IMR-90 (cell line): Measurements from ENCODE around the gene CD28. TPM values are rescaled to one million over a fixed set of nuclear protein-coding genes. Genes with fewer than 3 reads are reported as not detected.

Experiments used
- ATAC-seq: fragments of 200-7000 bp; cut with Tn5 transposase; 2 replicates; pipeline ENCODE4 v1.9.1; 2020; ENCODE audit warnings: low read depth, mild to moderate bottlenecking, moderate library complexity
- BruUV-seq: library from RNA; stranded (reverse); fragments of 400-500 nt; replicated peaks from 2 replicates; lab custom pipeline; 2021; lab: Mats Ljungman, UMichigan
- CTCF ChIA-PET: fragments of 300-600 bp; formaldehyde crosslinking; extraction: SDS; loops from one replicate; lab custom pipeline; 2021; ENCODE audit warnings: antibody characterized with exemption; lab: Yijun Ruan, JAX
- POLR2A ChIA-PET: fragments of 300-600 bp; sonication (Branson Sonifier 250); formaldehyde crosslinking; loops from one replicate; lab custom pipeline; 2022; ENCODE audit warnings: antibody characterized with exemption; ENCODE audit not compliant: unreplicated experiment; lab: Charles Lee
- DNase-seq: peaks from one replicate; pipeline ENCODE4 v3.0.0; 2013
- H2AFZ ChIP-seq: replicated peaks from 2 replicates; pipeline ENCODE3; 2013; ENCODE audit warnings: low read length, mild to moderate bottlenecking; ENCODE audit not compliant: poor library complexity
- H2AK5ac ChIP-seq: 2 replicates; pipeline ENCODE4 v1.6.1; 2013; ENCODE audit warnings: low read depth, low read length, inconsistent platforms
- H2AK9ac ChIP-seq: replicated peaks from 2 replicates; pipeline ENCODE3; 2013; ENCODE audit warnings: mild to moderate bottlenecking, low read depth, low read length, moderate library complexity; ENCODE audit not compliant: poor library complexity
- H2BK120ac ChIP-seq: 2 replicates; pipeline ENCODE4 v1.6.1; 2013; ENCODE audit warnings: low read depth, low read length, inconsistent platforms
- H2BK15ac ChIP-seq: 3 replicates; pipeline ENCODE4 v1.6.1; 2013; ENCODE audit warnings: low read depth, low read length, inconsistent platforms
- H2BK20ac ChIP-seq: 2 replicates; pipeline ENCODE4 v1.6.1; 2013; ENCODE audit warnings: low read depth, mild to moderate bottlenecking, inconsistent platforms, low read length, moderate library complexity
- H2BK5ac ChIP-seq: 2 replicates; pipeline ENCODE4 v1.6.1; 2013; ENCODE audit warnings: mild to moderate bottlenecking, low read depth, low read length, inconsistent platforms; ENCODE audit not compliant: poor library complexity, severe bottlenecking
- H3K14ac ChIP-seq: replicated peaks from 2 replicates; pipeline ENCODE4 v1.6.1; 2013; ENCODE audit warnings: low read depth, low read length, inconsistent platforms
- H3K18ac ChIP-seq: 2 replicates; pipeline ENCODE4 v1.6.1; 2013; ENCODE audit warnings: low read depth, low read length, control low read depth
- H3K23ac ChIP-seq: 2 replicates; pipeline ENCODE4 v1.6.1; 2013; ENCODE audit warnings: low read depth, low read length, inconsistent platforms
- H3K27ac ChIP-seq: 2 replicates; pipeline ENCODE4 v1.5.1; 2013; ENCODE audit warnings: mild to moderate bottlenecking, control low read depth, low read length; ENCODE audit not compliant: insufficient read depth
- H3K27me3 ChIP-seq: 2 replicates; pipeline ENCODE4 v1.6.1; 2013; ENCODE audit warnings: low read length; ENCODE audit not compliant: control insufficient read depth, insufficient read depth
- H3K36me3 ChIP-seq: 2 replicates; pipeline ENCODE4 v1.6.1; 2013; ENCODE audit warnings: low read length, mixed read lengths; ENCODE audit not compliant: control insufficient read depth, insufficient read depth
- H3K4ac ChIP-seq: 2 replicates; pipeline ENCODE4 v1.6.1; 2013; ENCODE audit warnings: low read depth, low read length, inconsistent platforms
- H3K4me1 ChIP-seq: 2 replicates; pipeline ENCODE4 v1.6.1; 2013; ENCODE audit warnings: low read length, mixed read lengths; ENCODE audit not compliant: control insufficient read depth, insufficient read depth
- H3K4me2 ChIP-seq: 2 replicates; pipeline ENCODE4 v1.6.1; 2013; ENCODE audit warnings: low read depth, mild to moderate bottlenecking, control low read depth, low read length, moderate library complexity
- H3K4me3 ChIP-seq: 2 replicates; pipeline ENCODE4 v1.5.1; 2013; ENCODE audit warnings: low read depth, mild to moderate bottlenecking, control low read depth, low read length, moderate library complexity; ENCODE audit not compliant: insufficient read depth
- H3K56ac ChIP-seq: 2 replicates; pipeline ENCODE4 v1.6.1; 2013; ENCODE audit warnings: low read length, inconsistent platforms; ENCODE audit not compliant: insufficient read depth; ENCODE audit errors: extremely low read depth
- H3K79me1 ChIP-seq, 2 experiments: 2 replicates each; pipeline ENCODE4 v1.6.1; 2013; ENCODE audit warnings: low read length in 2 of 2, inconsistent platforms in 1 of 2, low read depth in 1 of 2
- H3K9ac ChIP-seq: 2 replicates; pipeline ENCODE4 v1.6.1; 2013; ENCODE audit warnings: low read depth, low read length, control low read depth
- H3K9me1 ChIP-seq: 2 replicates; pipeline ENCODE4 v1.6.1; 2013; ENCODE audit warnings: low read length, inconsistent platforms; ENCODE audit not compliant: insufficient read depth
- H3K9me3 ChIP-seq: 2 replicates; pipeline ENCODE4 v1.6.1; 2013; ENCODE audit warnings: low read length; ENCODE audit not compliant: control insufficient read depth, insufficient read depth
- H4K20me1 ChIP-seq: 2 replicates; pipeline ENCODE4 v1.6.1; 2013; ENCODE audit warnings: low read length, inconsistent platforms; ENCODE audit not compliant: insufficient read depth
- H4K5ac ChIP-seq: 2 replicates; pipeline ENCODE4 v1.6.1; 2013; ENCODE audit warnings: mild to moderate bottlenecking, low read depth, low read length, control low read depth
- H4K8ac ChIP-seq, 2 experiments: 2 replicates each; pipeline ENCODE4 v1.6.1; 2013; ENCODE audit warnings: low read depth in 2 of 2, low read length in 2 of 2, control low read depth in 1 of 2, inconsistent platforms in 1 of 2
- H4K91ac ChIP-seq: 2 replicates; pipeline ENCODE4 v1.6.1; 2013; ENCODE audit warnings: low read depth, low read length, inconsistent platforms; ENCODE audit not compliant: insufficient read depth
- BHLHE40 ChIP-seq: fragments of 150-350 bp; IDR thresholded peaks from 2 replicates; pipeline ENCODE4 v1.6.1; 2016; ENCODE audit warnings: mild to moderate bottlenecking, low read depth, low read length
- CEBPB ChIP-seq: IDR thresholded peaks from 2 replicates; pipeline ENCODE4 v1.6.1; 2012; ENCODE audit warnings: low read depth, low read length, improper control_type of control experiment
- MAFK ChIP-seq: IDR thresholded peaks from 2 replicates; pipeline ENCODE4 v1.6.1; 2012; ENCODE audit warnings: low read depth, low read length, improper control_type of control experiment
- MAZ ChIP-seq: IDR thresholded peaks from 2 replicates; pipeline ENCODE4 v1.6.1; 2012; ENCODE audit warnings: low read depth, mild to moderate bottlenecking, low read length, improper control_type of control experiment, moderate library complexity, borderline replicate concordance
- NFE2L2 ChIP-seq: fragments of 150-350 bp; IDR thresholded peaks from 2 replicates; pipeline ENCODE4 v1.6.1; 2016; ENCODE audit warnings: low read depth, mild to moderate bottlenecking, low read length
- RCOR1 ChIP-seq: IDR thresholded peaks from 2 replicates; pipeline ENCODE4 v1.6.1; 2012; ENCODE audit warnings: mild to moderate bottlenecking, low read length, improper control_type of control experiment; ENCODE audit not compliant: insufficient replicate concordance
- WGBS, 2 experiments: methylation state at CpG; one replicate each; pipeline versions ENCODE4 v1.1.5 to v1.1.7; 2013; ENCODE audit warnings: missing lambda C conversion rate in 2 of 2; ENCODE audit not compliant: insufficient read length in 1 of 2; ENCODE audit errors: extremely low coverage in 2 of 2; 5-methylcytosine and 5-hydroxymethylcytosine counted together
- dilution Hi-C: fragments of 300-500 bp; cut with HindIII; formaldehyde crosslinking; loops from one replicate; pipeline ENCODE4 v1.14.3; 2018; ENCODE audit warnings: low sequenced_read_pairs; ENCODE audit not compliant: unreplicated experiment
- in situ Hi-C: fragments of 300-500 bp; cut with MboI; formaldehyde crosslinking; loops from 3 replicates; pipeline ENCODE4 v1.14.3; 2019; ENCODE audit warnings: low sequenced_read_pairs, inconsistent platforms, mixed read lengths
- intact Hi-C: fragments of 100-400 bp; cut with micrococcal nuclease; formaldehyde crosslinking; loops from 2 replicates; pipeline ENCODE4 v1.10.0; 2022
- polyA plus RNA-seq, 3 experiments: library from polyadenylated mRNA; depleted of rRNA; stranded (reverse); fragments of >200 nt; gene quantifications; 2 replicates each; pipeline ENCODE4 v1.2.3, GENCODE V29; 2012; ENCODE audit warnings: low replicate concordance in 1 of 3
- total RNA-seq: library from RNA; depleted of rRNA; stranded (reverse); fragments of >200 nt; gene quantifications from 2 replicates; pipeline ENCODE4 v1.2.3, GENCODE V29; 2012

CD28 gene
- total and polyA plus RNA-seq, 2 of the 4 experiments (the other 2 are of a cell fraction), result not detected

- ChIA-PET CTCF (interaction anchor here (1.4 kb wide), 1 partner anchor 10 kb away, joined by 4 read pairs; no protein-coding TSS in a partner anchor), POLR2A (no interaction called here)
- no CpG with 5 or more reads among the region's 2 CpGs for WGBS, 2 experiments
- no peak overlapping the region for H4K8ac ChIP-seq
- no peaks in the 10 kb centered on the region for H3K79me1 ChIP-seq
- H3K23ac ChIP-seq, result no peak overlapping the region
- no TSS peak for BruUV-seq
- no peak overlapping the region for H3K4me3 ChIP-seq
- H2AK5ac ChIP-seq, result 0 out of 2 replicates have a peak overlapping the region, but pooled peaks have one; percentile 57
- ATAC-seq (no peak), DNase-seq (no peak)
- no peak overlapping the region for H3K9ac ChIP-seq
- no peak overlapping the region for H3K18ac ChIP-seq
- H3K4me2 ChIP-seq, result no peak overlapping the region
- H2AFZ ChIP-seq, result no peak overlapping the region
- H2BK5ac ChIP-seq, result no peak overlapping the region
- in situ Hi-C loops, result no loop called here
- intact Hi-C loops, result no loop called here
- H4K91ac ChIP-seq, result no peak overlapping the region
- H3K9me1 ChIP-seq, result 0 out of 2 replicates have a peak, but pooled peaks cover 5% of the 10 kb centered on the region
- H2BK120ac ChIP-seq, result no peak overlapping the region
- no peaks in the 10 kb centered on the region for H3K36me3 ChIP-seq
- no peaks in the 10 kb centered on the region for H4K20me1 ChIP-seq
- H3K4ac ChIP-seq, result no peak overlapping the region
- H2AK9ac ChIP-seq, result no peak overlapping the region
- no peak overlapping the region for H2BK20ac ChIP-seq
- dilution Hi-C loops, result no loop called here
- no peak overlapping the region for H3K14ac ChIP-seq
- H3K9me3 ChIP-seq, result no peaks in the 10 kb centered on the region
- H2BK15ac ChIP-seq, result no peak overlapping the region
- H3K56ac ChIP-seq, result no peak overlapping the region
- H4K5ac ChIP-seq, result no peak overlapping the region
- no peak for TF ChIP-seq BHLHE40
- no peak for TF ChIP-seq NFE2L2
- no peak for TF ChIP-seq RCOR1
- no peak for TF ChIP-seq MAFK
- TF ChIP-seq MAZ, result no peak
- TF ChIP-seq CEBPB, result no peak
- no peaks in the 10 kb centered on the region for H3K27me3 ChIP-seq
- H3K27ac ChIP-seq, result no peak overlapping the region
- no peaks in the 10 kb centered on the region for H3K4me1 ChIP-seq
These were observed 24.4 kb downstream of the CD28 start for GRCh38 chr2:203730883-203731282.
